Gastrocnemius medialis (tissue), 4 donors: ENCODE results near the gene MTHFD2L. TPM values are rescaled to one million over a fixed set of nuclear protein-coding genes. Genes with fewer than 3 reads are reported as not detected.

Experiments used
- ATAC-seq, 2 donors: fragments of 150-250 bp; one replicate each; pipeline ENCODE4 v1.9.1; 2016
- DNase-seq, 2 donors: peaks; one replicate each; pipeline ENCODE4 v3.0.0-alpha.2; 2019
- H3K27ac ChIP-seq, 4 donors: fragments of 200-600 bp; sonication (generic); 1 replicate in 1 of 4; 2 replicates in 3 of 4; pipeline ENCODE4 v1.5.1; 2016 to 2018; ENCODE audit warnings: mild to moderate bottlenecking in 2 of 4, moderate library complexity in 1 of 4
- H3K27me3 ChIP-seq, 3 donors: fragments of 200-600 bp; sonication (generic) in 2 of 3; 1 replicate in 1 of 3; 2 replicates in 2 of 3; pipeline versions ENCODE4 v1.5.1 to v1.6.0; 2016 to 2019; ENCODE audit warnings: mild to moderate bottlenecking in 1 of 3, moderate library complexity in 1 of 3
- H3K36me3 ChIP-seq, 2 donors: fragments of 200-600 bp; sonication (generic) in 1 of 2; one replicate each; pipeline ENCODE4 v1.5.1; 2017 to 2018
- H3K4me1 ChIP-seq, 2 donors: fragments of 200-600 bp; sonication (generic) in 1 of 2; one replicate each; pipeline ENCODE4 v1.5.1; 2016 to 2017; ENCODE audit warnings: mild to moderate bottlenecking in 2 of 2
- H3K4me3 ChIP-seq, 4 donors: fragments of 200-600 bp; sonication (generic) in 3 of 4; 1 replicate in 1 of 4; 2 replicates in 3 of 4; pipeline ENCODE4 v1.5.1; 2016 to 2019; ENCODE audit warnings: mild to moderate bottlenecking in 2 of 4
- H3K9me3 ChIP-seq, 3 donors: fragments of 200-600 bp; sonication (generic) in 2 of 3; 1 replicate in 1 of 3; 2 replicates in 2 of 3; pipeline ENCODE4 v1.5.1; 2016 to 2019
- POLR2A ChIP-seq, 2 donors: fragments of 450-650 bp; IDR thresholded peaks; one replicate each; pipeline ENCODE4 v1.6.1; 2017; ENCODE audit warnings: antibody characterized with exemption in 2 of 2, mild to moderate bottlenecking in 2 of 2, moderate library complexity in 2 of 2
- in situ Hi-C, 4 donors: fragments of 200-750 bp; cut with MboI; loops; one replicate each; pipeline versions ENCODE4 v1.15.0 to v1.8.0; 2017; ENCODE audit warnings: low sequenced_read_pairs in 4 of 4
- intact Hi-C: fragments of 100-400 bp; cut with DNase I; formaldehyde crosslinking; loops from one replicate; pipeline ENCODE4 v1.15.1; 2023; ENCODE audit warnings: low total_unique reads
- total RNA-seq, 4 donors: library from RNA; depleted of rRNA; stranded (reverse); fragments of >200 nt; gene quantifications; one replicate each; pipeline versions ENCODE4 v1.1.0 to v1.2.3, GENCODE V29; 2016
- TF ChIP-seq, protein P1 (sequence below), 5 experiments: fragments of 450-650 bp in 3 of 5; fragments of 200-600 bp in 2 of 5; sonication (generic) in 2 of 5; IDR thresholded peaks in 4 of 5; conservative IDR thresholded peaks in 1 of 5; 1 replicate in 4 of 5; 2 replicates in 1 of 5; pipeline ENCODE4 v1.5.1; 2016 to 2019; ENCODE audit warnings: antibody characterized with exemption in 5 of 5, mild to moderate bottlenecking in 3 of 5, moderate library complexity in 3 of 5

MTHFD2L gene
- total RNA-seq, 4 donors from 2014 or later, result 7.0 to 11.0 (median 7.8) TPM

DNA sequence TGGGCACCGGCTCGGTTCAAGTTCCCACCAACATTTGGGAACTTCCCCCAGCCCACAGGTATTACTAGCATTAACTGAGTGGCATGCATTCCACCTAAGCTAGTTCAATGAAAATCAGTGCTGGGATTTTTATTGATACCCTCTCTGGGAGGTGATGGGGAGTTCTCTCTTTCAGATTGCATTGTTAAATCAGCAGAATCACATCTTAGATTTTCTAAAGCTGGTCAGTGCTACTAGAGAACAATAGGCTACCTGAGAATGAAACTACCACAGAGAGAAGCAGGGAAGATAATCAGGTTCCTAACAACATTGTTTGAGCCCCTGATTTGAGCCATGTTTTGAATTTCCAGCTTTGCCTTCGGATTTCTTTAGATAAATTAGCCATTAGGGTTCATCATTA lies 166.3 kb downstream of the MTHFD2L start:
- Histone ChIP-seq H3K9me3 (no peaks in the 10 kb centered on the region), H3K27me3 (no peaks in the 10 kb centered on the region), H3K36me3 (no peaks in the 10 kb centered on the region), H3K27ac (no peak overlapping the region), H3K4me1 (no peaks in the 10 kb centered on the region), H3K4me3 (no peak overlapping the region)
- no peak for TF ChIP-seq POLR2A (IDR thresholded peaks at IDR 0.05)
- TF ChIP-seq, protein P1, sequence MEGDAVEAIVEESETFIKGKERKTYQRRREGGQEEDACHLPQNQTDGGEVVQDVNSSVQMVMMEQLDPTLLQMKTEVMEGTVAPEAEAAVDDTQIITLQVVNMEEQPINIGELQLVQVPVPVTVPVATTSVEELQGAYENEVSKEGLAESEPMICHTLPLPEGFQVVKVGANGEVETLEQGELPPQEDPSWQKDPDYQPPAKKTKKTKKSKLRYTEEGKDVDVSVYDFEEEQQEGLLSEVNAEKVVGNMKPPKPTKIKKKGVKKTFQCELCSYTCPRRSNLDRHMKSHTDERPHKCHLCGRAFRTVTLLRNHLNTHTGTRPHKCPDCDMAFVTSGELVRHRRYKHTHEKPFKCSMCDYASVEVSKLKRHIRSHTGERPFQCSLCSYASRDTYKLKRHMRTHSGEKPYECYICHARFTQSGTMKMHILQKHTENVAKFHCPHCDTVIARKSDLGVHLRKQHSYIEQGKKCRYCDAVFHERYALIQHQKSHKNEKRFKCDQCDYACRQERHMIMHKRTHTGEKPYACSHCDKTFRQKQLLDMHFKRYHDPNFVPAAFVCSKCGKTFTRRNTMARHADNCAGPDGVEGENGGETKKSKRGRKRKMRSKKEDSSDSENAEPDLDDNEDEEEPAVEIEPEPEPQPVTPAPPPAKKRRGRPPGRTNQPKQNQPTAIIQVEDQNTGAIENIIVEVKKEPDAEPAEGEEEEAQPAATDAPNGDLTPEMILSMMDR (IDR thresholded peaks at IDR 0.05 in 4 of 5, conservative IDR thresholded peaks at IDR 0.05 in 1 of 5), result no peak
- ATAC-seq (no peak), DNase-seq (no peak)
- in situ Hi-C loops, result loop anchor here in 1 of 4 donors (25.0 kb wide), 1 partner anchor 137 kb away; no protein-coding TSS in a partner anchor
- intact Hi-C loops, result no loop called here

DNA sequence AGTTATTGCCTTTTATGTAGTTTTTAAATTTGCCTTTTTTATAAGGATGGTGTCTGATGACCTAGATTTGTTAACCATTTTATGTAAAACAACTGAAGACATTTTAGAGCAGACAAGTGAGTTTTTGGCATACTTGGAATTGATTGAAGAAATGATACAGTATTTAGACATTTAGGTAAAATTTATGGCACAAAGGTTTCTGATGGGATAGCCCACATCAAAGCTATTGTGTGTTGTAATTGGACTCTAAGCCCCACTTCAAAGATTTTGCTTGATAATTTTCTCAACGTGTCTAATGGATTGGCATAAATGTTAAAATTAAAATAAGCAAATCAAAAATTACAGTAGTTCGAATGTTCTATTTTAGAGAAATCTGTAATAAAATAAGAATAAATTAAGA lies 168.0 kb downstream of the MTHFD2L start:
- no peaks in the 10 kb centered on the region for H3K9me3 ChIP-seq
- H3K4me3 ChIP-seq, result no peak overlapping the region
- no peak for TF ChIP-seq POLR2A (IDR thresholded peaks at IDR 0.05)
- TF ChIP-seq, protein P1 (IDR thresholded peaks at IDR 0.05 in 4 of 5, conservative IDR thresholded peaks at IDR 0.05 in 1 of 5), result no peak
- intact Hi-C loops, result no loop called here
- in situ Hi-C loops, result no loop called here
- ATAC-seq (no peak), DNase-seq (no peak)
- no peaks in the 10 kb centered on the region for H3K36me3 ChIP-seq
- no peaks in the 10 kb centered on the region for H3K4me1 ChIP-seq
- no peak overlapping the region for H3K27ac ChIP-seq
- H3K27me3 ChIP-seq, result no peaks in the 10 kb centered on the region

DNA sequence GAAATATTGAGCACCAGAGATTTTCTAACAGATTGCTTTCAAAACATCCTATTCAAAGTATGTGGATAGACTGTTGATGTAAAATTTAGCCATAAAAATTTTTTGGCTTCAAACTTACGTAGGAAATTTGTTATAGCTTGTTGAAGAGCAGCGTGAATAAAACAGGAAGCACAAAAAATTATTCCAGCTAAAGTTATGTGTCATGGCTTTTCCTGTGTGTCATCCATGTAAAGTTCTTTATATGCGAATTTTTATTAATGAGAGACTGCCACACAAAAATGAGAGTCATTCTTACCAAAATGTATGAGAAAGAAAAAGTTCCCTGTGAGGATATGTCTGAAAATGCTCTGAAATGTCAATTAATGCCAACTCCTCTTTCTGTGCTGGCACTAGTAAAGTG lies 169.8 kb downstream of the MTHFD2L start:
- Histone ChIP-seq H3K4me3 (no peak overlapping the region), H3K27me3 (no peaks in the 10 kb centered on the region), H3K4me1 (no peaks in the 10 kb centered on the region), H3K36me3 (no peaks in the 10 kb centered on the region), H3K27ac (no peak overlapping the region), H3K9me3 (no peaks in the 10 kb centered on the region)
- ATAC-seq, result no peak
- no peak for DNase-seq
- intact Hi-C loops (no loop called here), in situ Hi-C loops (no loop called here)
- TF ChIP-seq, protein P1 (IDR thresholded peaks at IDR 0.05 in 4 of 5, conservative IDR thresholded peaks at IDR 0.05 in 1 of 5), result no peak
- TF ChIP-seq POLR2A (IDR thresholded peaks at IDR 0.05), result no peak

- intact Hi-C loops, result no loop called here
- in situ Hi-C loops, result no loop called here
These were observed 170.6 kb downstream of the MTHFD2L start for GRCh38 chr4:74328501-74328900.

More at GRCh38 chr4:74328501-74328900, 170.6 kb downstream of the MTHFD2L start:
- Histone ChIP-seq H3K4me1 (no peaks in the 10 kb centered on the region), H3K27me3 (no peaks in the 10 kb centered on the region), H3K4me3 (no peak overlapping the region), H3K36me3 (no peaks in the 10 kb centered on the region), H3K9me3 (no peaks in the 10 kb centered on the region), H3K27ac (no peak overlapping the region)
- ATAC-seq (no peak), DNase-seq (no peak)
- TF ChIP-seq, protein P1 (IDR thresholded peaks at IDR 0.05 in 4 of 5, conservative IDR thresholded peaks at IDR 0.05 in 1 of 5), result no peak
